Gastroesophageal sphincter (tissue), 4 donors: ENCODE data around the gene CMSS1. TPM values are rescaled to one million over a fixed set of nuclear protein-coding genes. Genes with fewer than 3 reads are reported as not detected.
"Not testable (repeated sequence)": the region's sequence is repeated elsewhere in the genome, so short reads cannot be mapped to it uniquely, and the experiment has no call there.

Source experiments
- ATAC-seq: fragments of 150-250 bp; one replicate; pipeline ENCODE4 v1.9.1; 2016; ENCODE audit warnings: mild to moderate bottlenecking, moderate library complexity
- H3K27ac ChIP-seq, 4 donors: fragments of 200-600 bp; sonication (generic) in 3 of 4; 1 replicate in 3 of 4; 2 replicates in 1 of 4; pipeline ENCODE4 v1.5.1; 2016 to 2019
- H3K27me3 ChIP-seq: fragments of 200-600 bp; sonication (generic); one replicate; pipeline ENCODE4 v1.5.1; 2019
- H3K36me3 ChIP-seq, 2 donors: fragments of 200-600 bp; sonication (generic); one replicate each; pipeline ENCODE4 v1.5.1; 2019; ENCODE audit warnings: control low read depth in 1 of 2
- H3K4me1 ChIP-seq, 3 donors: fragments of 200-600 bp; sonication (generic); 1 replicate in 2 of 3; 2 replicates in 1 of 3; pipeline ENCODE4 v1.5.1; 2016 to 2019; ENCODE audit warnings: control low read depth in 2 of 3
- H3K4me3 ChIP-seq, 2 donors: fragments of 200-600 bp; sonication (generic); one replicate each; pipeline ENCODE4 v1.5.1; 2019; ENCODE audit warnings: mild to moderate bottlenecking in 1 of 2, moderate library complexity in 1 of 2
- H3K9me3 ChIP-seq, 3 donors: fragments of 200-600 bp; sonication (generic); one replicate each; pipeline ENCODE4 v1.5.1; 2017 to 2019; ENCODE audit warnings: control low read depth in 2 of 3
- CTCF ChIP-seq, 4 experiments: fragments of 200-600 bp in 2 of 4; fragments of 450-650 bp in 2 of 4; sonication (generic) in 1 of 4; IDR thresholded peaks; one replicate each; pipeline ENCODE4 v1.5.1; 2017 to 2019; ENCODE audit warnings: antibody characterized with exemption in 4 of 4, mild to moderate bottlenecking in 2 of 4, moderate library complexity in 2 of 4
- EP300 ChIP-seq: sonication (generic); formaldehyde crosslinking; IDR thresholded peaks from one replicate; pipeline ENCODE4 v1.6.1; 2017; ENCODE audit warnings: antibody characterized with exemption, mild to moderate bottlenecking
- POLR2A ChIP-seq, 2 donors: fragments of 450-650 bp; IDR thresholded peaks; one replicate each; pipeline ENCODE4 v1.6.1; 2017; ENCODE audit warnings: antibody characterized with exemption in 2 of 2, mild to moderate bottlenecking in 2 of 2, moderate library complexity in 1 of 2
- POLR2AphosphoS5 ChIP-seq: sonication (generic); formaldehyde crosslinking; IDR thresholded peaks from one replicate; pipeline ENCODE4 v1.6.1; 2017; ENCODE audit warnings: antibody characterized with exemption
- WGBS, 2 donors: methylation state at CpG; one replicate each; pipeline ENCODE4 v1.1.5; 2018; ENCODE audit warnings: low coverage in 1 of 2; 5-methylcytosine and 5-hydroxymethylcytosine counted together
- small RNA-seq, 4 donors: library from RNA; depleted of rRNA; stranded (forward); fragments of <200 nt; gene quantifications; one replicate each; pipeline ENCODE3, GENCODE V24; 2016
- total RNA-seq, 4 donors: library from RNA; depleted of rRNA; stranded (reverse); fragments of >200 nt; gene quantifications; one replicate each; pipeline ENCODE4 v1.1.0, GENCODE V29; 2016

Gene CMSS1
- total RNA-seq, 4 donors from 2014 or later: 15.2 to 20.8 (median 16.6) TPM

DNA sequence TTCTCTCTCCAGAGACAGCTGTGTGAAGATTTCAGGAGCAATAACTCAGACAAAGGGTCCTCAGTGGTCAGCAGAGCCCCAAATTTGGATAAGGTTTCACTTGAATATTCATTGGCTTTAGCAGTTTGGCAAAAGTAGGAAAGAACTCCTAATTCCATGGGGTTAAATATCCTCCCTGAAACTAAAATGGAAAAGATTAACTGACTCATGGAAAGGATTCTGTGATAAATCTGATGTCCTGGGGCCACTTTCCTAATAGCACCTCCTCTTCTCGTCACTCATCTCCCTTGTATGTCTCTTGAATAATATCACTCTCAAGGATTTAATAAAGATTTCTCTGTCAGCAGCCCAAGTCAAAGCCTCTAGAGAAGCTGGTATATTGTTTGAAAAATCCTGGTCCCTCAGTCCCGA lies 409.9 kb downstream of the CMSS1 start:
- Histone ChIP-seq H3K4me3 (no peak overlapping the region), H3K27ac (peak overlapping the region in 1 of 4 donors; percentile 4), H3K36me3 (no peaks in the 10 kb centered on the region), H3K9me3 (no peaks in the 10 kb centered on the region), H3K4me1 (peaks cover 0 to 10% (median 0%) of the 10 kb centered on the region in 3 donors), H3K27me3 (no peaks in the 10 kb centered on the region)
- WGBS, 2 donors: 68 to 87% methylated on average over 2 of the region's 2 CpGs
- TF ChIP-seq CTCF (IDR thresholded peaks at IDR 0.05) (no peak), EP300 (no peak), POLR2A (IDR thresholded peaks at IDR 0.05) (no peak), POLR2AphosphoS5 (no peak)
- no peak for ATAC-seq

DNA sequence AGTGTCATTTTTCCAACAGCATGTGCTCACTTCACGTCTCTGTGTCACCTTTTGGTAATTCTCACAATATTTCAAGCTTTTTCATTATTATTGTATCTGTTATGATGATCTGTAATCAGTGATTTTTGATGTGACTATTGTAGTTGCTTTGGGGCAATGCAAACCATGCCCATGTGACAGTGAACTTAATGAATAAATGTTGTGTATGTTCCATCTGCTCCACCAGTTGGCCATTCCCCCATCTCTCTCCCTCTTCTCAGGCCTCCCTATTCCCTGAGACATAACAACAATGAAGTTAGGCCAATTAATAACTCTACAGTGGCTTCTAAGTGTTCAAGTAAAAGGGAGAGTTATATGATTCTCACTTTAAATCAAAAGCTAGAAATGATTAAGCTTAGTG lies 410.6 kb downstream of the CMSS1 start:
- no peaks in the 10 kb centered on the region for H3K9me3 ChIP-seq
- no peaks in the 10 kb centered on the region for H3K36me3 ChIP-seq
- no peak for ATAC-seq
- no peak overlapping the region for H3K27ac ChIP-seq
- peaks cover 0 to 10% (median 0%) of the 10 kb centered on the region in 3 donors for H3K4me1 ChIP-seq
- H3K4me3 ChIP-seq: no peak overlapping the region
- WGBS, 2 donors: 100% methylated on average over 1 of the region's 1 CpG
- TF ChIP-seq EP300: no peak
- no peak for TF ChIP-seq POLR2A (IDR thresholded peaks at IDR 0.05)
- no peak for TF ChIP-seq POLR2AphosphoS5
- TF ChIP-seq CTCF (IDR thresholded peaks at IDR 0.05): no peak
- H3K27me3 ChIP-seq: no peaks in the 10 kb centered on the region

DNA sequence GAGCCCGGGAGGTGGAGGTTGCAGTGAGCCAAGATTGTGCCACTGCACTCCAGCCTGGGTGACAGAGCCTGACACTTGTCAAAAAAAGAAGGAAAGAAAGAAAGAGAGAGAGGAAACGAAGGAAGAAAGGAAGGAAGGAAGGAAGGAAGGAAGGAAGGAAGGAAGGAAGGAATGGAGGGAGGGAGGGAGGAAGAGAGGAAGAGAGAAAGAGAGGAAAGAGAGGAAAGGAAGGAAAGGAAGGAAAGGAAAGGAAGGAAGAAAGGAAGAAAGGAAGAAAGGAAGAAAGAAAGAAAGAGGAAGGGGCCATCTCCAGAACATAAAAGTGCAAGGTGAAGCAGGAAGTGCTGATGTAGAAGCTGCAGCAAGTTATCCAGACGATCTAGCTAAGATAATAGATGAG lies 411.5 kb downstream of the CMSS1 start:
- not testable (repeated sequence) for H3K9me3 ChIP-seq, ATAC-seq, H3K36me3 ChIP-seq, H3K27me3 ChIP-seq, H3K4me3 ChIP-seq, H3K27ac ChIP-seq
- H3K4me1 ChIP-seq: peaks cover 0 to 14% (median 0%) of the 10 kb centered on the region in 3 donors
- WGBS, 2 donors: 73 to 100% methylated on average over 2 to 3 of the region's 3 CpGs

DNA sequence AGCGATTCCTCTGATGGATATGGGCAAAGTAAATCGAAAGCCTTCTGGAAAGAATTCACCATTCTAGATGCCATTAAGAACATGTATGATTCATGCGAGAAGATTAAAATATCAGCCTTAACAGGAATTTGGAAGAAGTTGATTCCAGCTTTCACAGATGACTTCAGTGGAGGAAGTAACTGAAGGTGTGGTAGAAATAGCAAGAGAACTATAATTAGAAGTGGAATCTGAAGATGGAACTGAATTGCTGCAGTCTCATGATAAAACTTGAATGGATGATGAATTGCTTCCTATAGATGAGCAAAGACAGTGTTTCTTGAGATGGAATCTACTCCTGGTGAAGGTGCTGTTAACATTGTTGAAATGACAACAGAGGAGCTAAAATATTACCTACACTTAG lies 413.0 kb downstream of the CMSS1 start:
- no peaks in the 10 kb centered on the region for H3K9me3 ChIP-seq
- no peaks in the 10 kb centered on the region for H3K36me3 ChIP-seq
- H3K27ac ChIP-seq: no peak overlapping the region
- ATAC-seq: no peak
- 82 to 88% methylated on average over 3 of the region's 3 CpGs for WGBS, 2 donors
- no peak overlapping the region for H3K4me3 ChIP-seq
- peaks cover 0 to 24% (median 0%) of the 10 kb centered on the region in 3 donors for H3K4me1 ChIP-seq
- H3K27me3 ChIP-seq: no peaks in the 10 kb centered on the region
- no peak for TF ChIP-seq POLR2A (IDR thresholded peaks at IDR 0.05)
- TF ChIP-seq EP300: no peak

Small RNA genes within 50 kb of the gene (small RNA-seq; reads per million reads assigned to genes)
- gene MIR3921: 0 to 1.6 (median 0) reads per million in 4 donors

Other genes with a start within 250 kb of the CMSS1 start
- 100 to 1,000 TPM in 2 of 4 donors, 10 to 100 TPM in 2; 20.3 to 136 (median 80.1) TPM for gene COL8A1, start 179.3 kb upstream of the CMSS1 start, total RNA-seq